Muscle layer of duodenum (tissue), 2 donors: ENCODE data around the gene COLEC12.

Experiments used
- H3K27ac ChIP-seq: one replicate; pipeline ENCODE4 v1.7.0; 2013; ENCODE audit warnings: mild to moderate bottlenecking, low read length
- H3K27me3 ChIP-seq: one replicate; pipeline ENCODE4 v1.7.0; 2013; ENCODE audit warnings: low read depth, mild to moderate bottlenecking, control low read depth, low read length
- H3K36me3 ChIP-seq, 2 donors: one replicate each; pipeline ENCODE4 v1.7.0; 2013; ENCODE audit warnings: low read length in 2 of 2, control low read depth in 1 of 2, mild to moderate bottlenecking in 1 of 2; ENCODE audit not compliant: insufficient read depth in 2 of 2, control insufficient read depth in 1 of 2
- H3K4me1 ChIP-seq, 2 donors: one replicate each; pipeline ENCODE4 v1.7.0; 2013; ENCODE audit warnings: low read length in 2 of 2, mild to moderate bottlenecking in 2 of 2, control low read depth in 1 of 2, moderate library complexity in 1 of 2; ENCODE audit not compliant: insufficient read depth in 2 of 2, control insufficient read depth in 1 of 2
- H3K4me3 ChIP-seq, 2 donors: one replicate each; pipeline ENCODE4 v1.7.0; 2013; ENCODE audit warnings: low read length in 2 of 2, low read depth in 1 of 2, mild to moderate bottlenecking in 1 of 2
- H3K9me3 ChIP-seq, 2 donors: one replicate each; pipeline ENCODE4 v1.7.0; 2013; ENCODE audit warnings: low read length in 2 of 2, control low read depth in 1 of 2, mild to moderate bottlenecking in 1 of 2; ENCODE audit not compliant: control insufficient read depth in 1 of 2
- donor health status: healthy.

Gene COLEC12

DNA sequence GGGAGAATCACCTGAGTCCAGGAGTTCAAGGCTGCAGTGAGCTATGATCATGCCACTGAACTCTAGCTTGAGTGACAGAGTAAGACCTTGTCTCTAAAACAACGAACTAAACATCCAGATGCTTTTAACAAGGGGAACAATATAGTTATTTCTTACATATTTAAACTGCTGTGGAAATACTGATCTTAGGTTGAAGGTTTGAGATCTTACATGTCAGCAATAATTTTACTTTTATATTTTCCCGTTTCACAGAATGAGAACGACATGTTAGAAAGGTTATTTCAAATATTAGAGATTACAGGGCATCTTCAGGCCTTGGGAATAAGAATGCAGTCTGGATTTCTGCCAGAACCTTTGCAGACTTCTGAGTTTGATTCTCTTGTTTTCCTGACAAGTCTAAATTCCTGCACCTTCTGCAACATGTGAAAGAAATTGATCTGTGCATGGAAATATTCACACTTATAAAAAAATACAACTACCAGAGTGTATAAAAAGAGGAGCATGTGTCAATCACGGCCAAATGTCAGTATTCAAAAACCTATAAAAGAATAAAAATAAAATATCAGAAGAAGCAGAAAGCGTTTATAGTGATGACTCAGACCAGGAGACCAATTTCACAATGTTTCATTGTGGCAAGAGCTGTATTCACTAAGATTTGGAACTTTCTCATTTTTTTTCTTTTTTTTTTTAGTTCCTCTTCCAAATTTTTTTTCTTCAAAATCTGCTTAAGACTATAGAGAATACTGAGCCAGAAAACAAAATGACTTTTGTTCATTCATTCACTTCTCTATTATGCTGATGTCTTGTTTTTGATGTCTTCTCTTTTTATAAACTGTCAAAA lies 29.6 kb downstream of the COLEC12 start:
- Histone ChIP-seq H3K36me3 (no peaks in the 10 kb centered on the region), H3K9me3 (no peaks in the 10 kb centered on the region), H3K4me1 (peaks cover 5 to 25% of the 10 kb centered on the region in 2 donors), H3K27me3 (no peaks in the 10 kb centered on the region), H3K4me3 (no peak overlapping the region), H3K27ac (no peak overlapping the region)

DNA sequence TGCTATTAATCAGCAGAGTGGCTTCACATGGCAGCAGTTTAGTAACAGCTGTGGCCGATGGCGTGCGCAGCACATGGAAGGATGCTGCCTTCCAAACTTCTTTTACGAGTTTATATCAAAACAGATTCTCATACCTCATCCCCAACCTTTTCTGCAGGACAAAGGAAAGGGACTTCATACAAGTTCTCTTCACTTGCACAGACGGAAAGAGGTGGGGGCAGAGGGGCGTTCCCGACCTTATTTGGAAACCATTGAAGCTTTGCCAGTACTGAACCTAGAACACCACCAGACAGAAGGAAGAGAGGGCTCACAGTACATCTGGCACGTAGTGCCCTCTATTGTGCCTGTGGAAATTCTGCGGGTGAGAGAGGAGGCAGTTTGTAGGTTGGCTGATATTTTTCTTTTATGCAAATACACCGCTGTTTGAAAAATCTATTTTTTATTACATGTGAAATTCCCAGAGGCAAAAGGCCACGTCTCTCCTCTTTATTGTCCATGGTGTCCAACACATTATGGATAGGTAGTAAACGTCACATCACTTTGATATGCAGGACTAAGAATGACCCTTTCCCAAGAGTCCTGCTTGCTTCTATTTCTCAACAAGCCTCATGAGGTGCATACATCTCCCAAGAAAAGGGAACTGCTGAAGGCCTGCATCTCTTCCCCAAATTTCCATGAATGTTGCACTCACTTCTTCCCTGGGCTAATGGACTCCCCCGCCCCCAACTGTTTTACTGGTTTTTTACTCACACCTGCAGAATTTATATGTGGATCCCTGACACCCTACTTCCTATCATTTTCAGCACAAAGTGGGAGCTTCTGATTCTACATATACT lies 31.3 kb downstream of the COLEC12 start:
- Histone ChIP-seq H3K4me3 (no peak overlapping the region), H3K27ac (no peak overlapping the region), H3K27me3 (no peaks in the 10 kb centered on the region), H3K36me3 (no peaks in the 10 kb centered on the region), H3K4me1 (peaks cover 0 to 17% of the 10 kb centered on the region in 2 donors), H3K9me3 (no peaks in the 10 kb centered on the region)

DNA sequence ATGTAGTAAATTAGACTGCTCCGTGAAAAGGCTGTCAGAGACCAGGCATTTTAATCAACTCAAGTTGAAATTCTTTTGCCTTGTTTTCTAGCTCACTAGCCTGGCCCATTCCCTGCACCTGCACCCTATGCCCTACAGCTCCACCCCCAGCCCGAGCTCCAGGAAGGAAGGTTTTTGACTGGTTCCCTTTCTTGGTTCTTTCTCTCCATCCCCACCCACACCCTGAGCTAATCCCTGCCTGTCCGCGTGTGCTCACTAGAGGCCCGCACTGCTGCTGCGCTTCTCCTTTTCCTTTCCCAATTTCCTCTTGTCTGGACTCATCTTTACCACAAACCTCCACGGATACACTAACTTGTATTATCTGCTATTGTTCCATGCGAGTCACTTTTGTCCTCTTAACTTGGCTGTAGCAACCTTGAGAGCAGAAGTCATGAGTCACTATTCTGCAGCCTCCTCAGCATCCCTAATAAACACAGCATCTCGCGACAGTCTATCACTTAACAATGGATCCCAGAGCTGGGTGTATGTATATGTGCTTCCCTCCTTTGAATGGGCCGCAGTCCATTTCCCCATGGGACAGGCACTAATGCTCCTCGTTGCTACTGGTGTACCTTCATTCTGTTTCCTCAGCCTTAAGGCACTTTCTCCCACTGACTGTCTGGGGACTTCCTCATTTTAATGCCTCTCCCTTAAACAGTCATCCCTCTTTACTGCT lies 36.5 kb downstream of the COLEC12 start:
- H3K9me3 ChIP-seq: no peaks in the 10 kb centered on the region
- peaks cover 0 to 5% of the 10 kb centered on the region in 2 donors for H3K4me1 ChIP-seq
- H3K4me3 ChIP-seq: no peak overlapping the region
- no peaks in the 10 kb centered on the region for H3K36me3 ChIP-seq
- no peaks in the 10 kb centered on the region for H3K27me3 ChIP-seq
- no peak overlapping the region for H3K27ac ChIP-seq

DNA sequence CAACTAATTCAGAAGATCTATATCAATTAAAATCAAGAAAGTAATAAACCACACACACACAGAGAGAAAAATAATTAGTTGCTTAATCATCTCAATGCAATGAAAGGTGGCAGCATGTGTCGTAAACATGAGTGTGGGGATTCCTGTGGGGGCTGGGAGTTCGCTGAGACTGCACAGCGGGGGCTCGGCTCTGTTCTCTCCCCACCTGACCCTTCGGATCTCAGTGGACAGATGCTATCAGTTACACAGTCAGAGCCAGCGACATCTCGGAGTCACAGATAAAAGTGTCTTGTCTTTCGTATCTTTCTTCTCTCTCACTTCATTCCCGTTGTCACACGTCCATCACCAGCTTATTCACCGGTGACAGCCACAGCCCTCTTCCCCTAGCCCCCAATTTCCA lies 37.1 kb downstream of the COLEC12 start:
- H3K4me1 ChIP-seq: no peaks in the 10 kb centered on the region
- H3K36me3 ChIP-seq: no peaks in the 10 kb centered on the region
- no peak overlapping the region for H3K27ac ChIP-seq
- no peaks in the 10 kb centered on the region for H3K27me3 ChIP-seq
- no peaks in the 10 kb centered on the region for H3K9me3 ChIP-seq
- no peak overlapping the region for H3K4me3 ChIP-seq

DNA sequence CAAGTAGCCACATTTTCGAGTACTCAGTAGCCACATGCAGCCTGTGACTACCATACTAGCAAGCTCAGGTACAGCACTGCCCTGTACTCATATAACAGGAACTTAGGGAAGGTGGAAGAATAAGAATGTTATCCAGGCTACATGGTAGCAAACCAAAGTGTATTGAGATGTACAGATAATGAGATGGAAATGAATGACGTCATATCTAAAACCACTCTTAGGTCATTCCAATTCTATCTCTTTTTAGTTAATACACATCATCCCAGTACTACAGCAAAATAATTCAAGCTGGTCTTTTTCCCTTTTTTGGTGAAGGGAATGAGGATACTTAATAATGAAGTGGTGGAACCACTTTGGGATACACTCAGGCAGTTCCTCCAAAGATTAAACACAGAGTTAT lies 38.7 kb downstream of the COLEC12 start:
- no peaks in the 10 kb centered on the region for H3K27me3 ChIP-seq
- H3K36me3 ChIP-seq: no peaks in the 10 kb centered on the region
- no peak overlapping the region for H3K27ac ChIP-seq
- H3K4me1 ChIP-seq: peaks cover 8 to 14% of the 10 kb centered on the region in 2 donors
- no peak overlapping the region for H3K4me3 ChIP-seq
- no peaks in the 10 kb centered on the region for H3K9me3 ChIP-seq

DNA sequence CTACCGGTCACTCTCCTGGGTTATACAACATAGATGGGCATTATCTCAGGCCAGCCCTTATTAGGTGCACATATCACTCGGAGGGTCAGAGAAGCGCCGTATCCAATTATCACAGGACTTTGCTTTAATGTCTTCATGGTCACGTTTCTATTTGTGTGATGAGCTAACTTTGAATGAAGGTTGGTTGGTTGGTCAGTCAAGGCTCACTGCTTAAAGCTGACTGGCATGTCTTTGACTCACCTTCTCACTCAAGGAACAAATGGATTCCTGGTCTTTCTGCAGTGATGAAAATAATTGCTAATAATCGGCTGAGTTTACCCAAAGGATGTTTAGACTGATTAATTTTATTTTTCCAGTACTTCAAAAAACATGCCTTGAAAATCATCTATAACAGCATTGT lies 39.7 kb downstream of the COLEC12 start:
- Histone ChIP-seq H3K27me3 (no peaks in the 10 kb centered on the region), H3K4me3 (no peak overlapping the region), H3K4me1 (peaks cover 11 to 18% of the 10 kb centered on the region in 2 donors), H3K9me3 (no peaks in the 10 kb centered on the region), H3K36me3 (no peaks in the 10 kb centered on the region), H3K27ac (no peak overlapping the region)

DNA sequence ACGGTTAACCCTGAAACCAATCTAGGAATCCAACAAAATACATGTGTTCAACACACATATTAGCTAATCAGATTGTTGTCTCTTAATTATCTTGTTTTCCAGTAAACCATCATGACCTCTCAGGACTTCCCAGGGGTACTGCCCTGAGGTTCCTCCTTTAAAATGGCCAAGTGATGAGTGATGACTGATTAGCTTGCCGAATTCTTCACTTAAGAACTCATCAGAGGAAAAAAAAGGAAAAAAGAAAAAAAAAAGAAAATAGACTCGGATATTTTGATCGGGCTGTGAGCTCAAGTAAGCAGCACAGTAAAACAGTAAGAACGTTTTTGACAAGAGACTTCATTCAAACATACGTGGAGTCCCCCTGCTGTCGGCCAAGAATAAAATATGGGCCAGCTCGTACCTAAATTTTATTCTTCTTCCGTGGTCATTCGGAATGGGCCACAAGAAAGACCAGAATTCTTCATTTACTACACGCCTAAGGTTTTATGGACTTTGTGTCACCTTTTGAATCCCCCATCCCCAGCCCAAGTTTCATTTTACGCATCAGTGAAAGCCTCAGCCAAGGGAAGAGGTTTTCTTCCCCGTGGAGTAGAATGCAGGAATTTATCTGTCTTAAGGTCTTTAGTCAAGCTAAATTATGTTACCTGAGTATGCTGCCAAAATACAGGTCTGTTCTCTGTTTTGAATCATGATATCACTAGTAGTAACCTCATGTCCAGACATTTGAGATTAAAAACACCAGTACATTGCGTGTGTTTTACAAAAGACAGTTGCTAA lies 40.5 kb downstream of the COLEC12 start:
- Histone ChIP-seq H3K27me3 (no peaks in the 10 kb centered on the region), H3K4me1 (peaks cover 11 to 18% of the 10 kb centered on the region in 2 donors), H3K4me3 (no peak overlapping the region), H3K27ac (no peak overlapping the region), H3K36me3 (no peaks in the 10 kb centered on the region), H3K9me3 (no peaks in the 10 kb centered on the region)

DNA sequence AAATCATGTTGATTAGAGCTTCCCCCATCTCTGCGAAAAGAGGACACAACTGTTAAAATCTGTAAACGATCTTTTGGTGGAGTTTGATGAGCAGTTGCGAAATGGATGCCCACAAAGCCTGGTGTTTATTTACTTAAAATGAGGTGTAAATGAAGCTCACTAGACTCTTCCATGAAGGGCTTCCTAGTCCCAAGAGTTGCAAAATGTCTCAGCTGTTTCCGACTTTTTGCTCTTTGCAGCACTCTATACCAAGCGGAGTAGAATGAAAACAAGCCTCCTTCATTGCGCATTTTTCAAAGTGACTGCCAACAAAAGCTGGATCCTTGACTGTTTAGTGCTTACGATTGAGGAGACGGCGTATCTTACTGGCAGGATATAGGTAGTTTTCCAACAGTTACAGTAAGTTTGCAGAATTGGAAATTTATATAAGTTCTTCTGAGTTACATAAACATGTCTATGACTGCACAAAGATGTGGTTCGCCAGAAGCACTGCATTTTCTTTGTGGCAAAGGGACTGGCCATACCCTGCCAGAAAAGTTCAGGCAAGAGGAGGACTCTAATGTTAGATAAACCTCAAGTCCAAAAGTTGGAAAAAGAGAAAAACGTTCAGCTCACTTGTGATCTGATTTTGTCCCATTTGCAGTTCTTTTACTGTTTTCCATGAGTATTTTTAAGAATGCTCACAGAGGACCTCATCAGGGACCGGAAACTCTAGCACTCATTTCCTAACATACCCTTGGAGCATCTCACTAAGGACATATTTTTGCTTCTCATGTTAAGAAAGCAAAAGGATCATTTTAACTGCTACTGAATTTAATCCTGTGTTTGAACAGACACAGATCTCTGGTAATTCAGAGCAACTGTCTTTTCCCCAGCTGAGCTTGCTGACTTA lies 42.7 kb downstream of the COLEC12 start:
- H3K4me3 ChIP-seq: peak overlapping the region in 1 of 2 donors; percentile 30
- H3K27ac ChIP-seq: peak overlapping the region; percentile 34
- no peaks in the 10 kb centered on the region for H3K36me3 ChIP-seq
- H3K27me3 ChIP-seq: no peaks in the 10 kb centered on the region
- H3K4me1 ChIP-seq: peaks cover 11 to 18% of the 10 kb centered on the region in 2 donors
- no peaks in the 10 kb centered on the region for H3K9me3 ChIP-seq

DNA sequence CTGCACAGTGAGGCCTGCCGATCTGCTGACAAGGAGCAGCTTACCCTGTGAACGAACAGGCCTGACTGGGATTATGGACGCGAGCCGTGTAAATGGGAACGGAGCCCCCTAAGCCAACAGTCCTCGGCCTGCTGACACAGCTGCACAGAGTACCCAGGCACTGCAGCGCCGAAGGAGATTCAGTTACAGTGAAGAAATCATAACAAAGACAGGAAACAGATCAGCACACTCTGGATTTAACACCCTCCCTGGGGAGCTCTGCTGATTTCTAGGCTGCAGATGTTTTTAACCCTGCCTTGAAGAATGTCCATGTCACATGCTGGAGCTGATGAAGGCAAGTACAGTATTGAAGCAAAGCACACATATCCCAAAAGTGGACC lies 43.4 kb downstream of the COLEC12 start:
- Histone ChIP-seq H3K27me3 (no peaks in the 10 kb centered on the region), H3K27ac (peak overlapping the region; percentile 34), H3K4me3 (peak overlapping the region; percentile 30 to 31), H3K4me1 (peaks cover 11 to 18% of the 10 kb centered on the region in 2 donors), H3K36me3 (no peaks in the 10 kb centered on the region), H3K9me3 (peaks cover 0 to 4% of the 10 kb centered on the region in 2 donors)
